ENCODE data around the gene EXOC3.

DNA sequence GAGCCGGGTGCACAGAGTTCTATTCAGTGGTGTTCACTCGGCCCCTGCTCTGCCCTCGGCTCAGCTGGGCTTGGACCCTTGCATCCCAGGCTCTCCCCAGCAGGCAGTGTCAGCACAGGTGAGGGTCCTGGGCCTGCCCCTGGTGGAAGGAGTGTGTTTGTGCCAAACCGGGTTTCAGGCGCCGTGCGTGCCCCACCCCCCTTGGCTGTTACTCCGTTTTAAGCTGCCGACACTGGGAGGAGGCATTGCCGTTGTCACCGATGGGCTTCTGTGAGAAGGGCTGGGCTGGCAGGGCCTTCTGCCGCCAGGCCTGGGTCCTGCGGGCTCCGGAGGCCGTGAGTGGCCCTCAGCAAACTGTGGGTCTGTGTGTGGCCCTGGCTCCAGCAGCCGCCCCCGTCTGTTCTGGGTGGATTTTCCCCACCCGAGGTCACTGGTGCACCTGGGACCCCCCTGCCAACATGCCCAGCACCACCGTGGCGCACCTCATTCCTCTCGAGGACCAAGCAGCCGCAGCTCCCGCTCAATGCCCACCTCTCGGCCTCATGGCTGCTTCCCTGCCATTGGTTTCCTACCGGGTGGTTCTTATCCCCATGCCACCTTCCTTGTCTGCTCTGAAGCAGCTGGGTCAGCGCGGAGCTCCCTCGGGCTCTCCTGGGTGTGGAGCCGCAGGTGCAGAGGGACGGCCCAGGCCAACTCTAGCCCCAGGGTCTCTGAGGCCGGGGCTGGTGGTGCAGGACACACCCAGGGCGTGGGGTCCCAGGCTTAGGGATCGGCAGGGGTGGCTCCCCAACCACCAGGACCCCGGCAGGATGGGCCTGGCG lies 44.3 kb upstream of the EXOC3 start:
- no peak for TF ChIP-seq YY1 (IDR thresholded peaks at IDR 0.05; ENCODE audit: insufficient read depth, insufficient read length)
- no peak for TF ChIP-seq ZNF274 (IDR thresholded peaks at IDR 0.05; ENCODE audit: low read depth, low read length)

All from NT2/D1 (cell line).